ENCODE data around the gene ELFN2. TPM values are rescaled to one million over a fixed set of nuclear protein-coding genes. Genes with fewer than 3 reads are reported as not detected.
A peak's percentile ranks its signal among the peaks of the same experiment; 100 is the strongest.

Gene ELFN2
- polyA plus RNA-seq, 3 donors = 0.01 TPM; not detected in 2

DNA sequence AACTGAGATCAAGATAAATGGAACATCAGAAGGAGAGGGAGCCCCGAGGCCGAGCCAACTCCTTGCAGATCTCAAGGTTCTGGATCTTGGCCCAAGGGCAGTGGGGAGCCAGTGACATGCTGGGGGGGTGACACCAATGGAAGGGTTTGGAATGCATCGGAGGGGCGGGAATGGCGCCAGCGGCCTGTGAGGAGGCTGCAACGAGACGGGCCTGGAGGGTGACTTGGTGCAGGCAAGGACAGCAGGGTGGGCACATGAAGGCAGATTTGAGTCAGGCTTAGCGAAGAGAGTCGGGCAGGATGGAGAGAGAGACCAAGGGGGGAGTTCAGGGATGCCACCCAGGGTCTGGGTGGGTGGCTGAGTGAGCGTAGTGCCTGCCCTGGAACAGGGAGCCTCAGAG lies 23.2 kb downstream of the ELFN2 start:
- Histone ChIP-seq H3K4me3 (replicated peaks in 1 of 3; ENCODE audit: low read depth in 2 of 3, low read length in 3 of 3) (no peak overlapping the region), H3K27ac (ENCODE audit: low read depth in 1 of 2, low read length in 2 of 2) (no peak overlapping the region), H3K36me3 (replicated peaks in 1 of 2; ENCODE audit: control insufficient read depth in 1 of 2, insufficient read depth in 2 of 2, low read length in 2 of 2) (no peaks in the 10 kb centered on the region), H3K4me2 (replicated peaks; ENCODE audit: extremely low read depth, low read length, poor library complexity, severe bottlenecking) (no peak overlapping the region), H3K79me2 (ENCODE audit: insufficient read depth, low read length) (no peaks in the 10 kb centered on the region), H3K9me3 (replicated peaks in 1 of 2; ENCODE audit: control insufficient read depth in 1 of 2, insufficient read depth in 1 of 2, low read length in 2 of 2) (no peaks in the 10 kb centered on the region), H2AFZ (ENCODE audit: insufficient read depth, low read depth, low read length, poor library complexity, severe bottlenecking) (no peak overlapping the region), H3K4me1 (ENCODE audit: control insufficient read depth in 1 of 2, insufficient read depth in 2 of 2, low read length in 2 of 2) (peaks cover 8 to 11% of the 10 kb centered on the region in 2 donors), H3K9ac (ENCODE audit: insufficient read depth, low read length, poor library complexity, severe bottlenecking) (no peak overlapping the region), H4K20me1 (ENCODE audit: insufficient read depth, low read length) (no peaks in the 10 kb centered on the region), H3K27me3 (ENCODE audit: control insufficient read depth in 2 of 2, insufficient read depth in 2 of 2, low read length in 2 of 2) (no peaks in the 10 kb centered on the region)
- peaks cover 0 to 3% (median 0%) of the 10 kb centered on the region in 7 donors for H3K9me3 Mint-ChIP-seq
- intact Hi-C loops (cut with micrococcal nuclease) = no loop called here
- WGBS (ENCODE audit: insufficient coverage) = 86% methylated on average over 11 of the region's 11 CpGs
- H3K27me3 Mint-ChIP-seq (ENCODE audit: low read depth in 3 of 3) = peaks cover 9 to 23% (median 15%) of the 10 kb centered on the region in 3 donors
- peak overlapping the region in 1 of 7 donors; percentile 44 for H3K27ac Mint-ChIP-seq
- no peaks in the 10 kb centered on the region for H3K36me3 Mint-ChIP-seq
- TF ChIP-seq, protein P1, sequence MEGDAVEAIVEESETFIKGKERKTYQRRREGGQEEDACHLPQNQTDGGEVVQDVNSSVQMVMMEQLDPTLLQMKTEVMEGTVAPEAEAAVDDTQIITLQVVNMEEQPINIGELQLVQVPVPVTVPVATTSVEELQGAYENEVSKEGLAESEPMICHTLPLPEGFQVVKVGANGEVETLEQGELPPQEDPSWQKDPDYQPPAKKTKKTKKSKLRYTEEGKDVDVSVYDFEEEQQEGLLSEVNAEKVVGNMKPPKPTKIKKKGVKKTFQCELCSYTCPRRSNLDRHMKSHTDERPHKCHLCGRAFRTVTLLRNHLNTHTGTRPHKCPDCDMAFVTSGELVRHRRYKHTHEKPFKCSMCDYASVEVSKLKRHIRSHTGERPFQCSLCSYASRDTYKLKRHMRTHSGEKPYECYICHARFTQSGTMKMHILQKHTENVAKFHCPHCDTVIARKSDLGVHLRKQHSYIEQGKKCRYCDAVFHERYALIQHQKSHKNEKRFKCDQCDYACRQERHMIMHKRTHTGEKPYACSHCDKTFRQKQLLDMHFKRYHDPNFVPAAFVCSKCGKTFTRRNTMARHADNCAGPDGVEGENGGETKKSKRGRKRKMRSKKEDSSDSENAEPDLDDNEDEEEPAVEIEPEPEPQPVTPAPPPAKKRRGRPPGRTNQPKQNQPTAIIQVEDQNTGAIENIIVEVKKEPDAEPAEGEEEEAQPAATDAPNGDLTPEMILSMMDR (IDR thresholded peaks at IDR 0.05) = no peak
- H3K4me3 Mint-ChIP-seq = no peak overlapping the region
- H3K4me1 Mint-ChIP-seq = peaks cover 7% of the 10 kb centered on the region
- no peak for DNase-seq

DNA sequence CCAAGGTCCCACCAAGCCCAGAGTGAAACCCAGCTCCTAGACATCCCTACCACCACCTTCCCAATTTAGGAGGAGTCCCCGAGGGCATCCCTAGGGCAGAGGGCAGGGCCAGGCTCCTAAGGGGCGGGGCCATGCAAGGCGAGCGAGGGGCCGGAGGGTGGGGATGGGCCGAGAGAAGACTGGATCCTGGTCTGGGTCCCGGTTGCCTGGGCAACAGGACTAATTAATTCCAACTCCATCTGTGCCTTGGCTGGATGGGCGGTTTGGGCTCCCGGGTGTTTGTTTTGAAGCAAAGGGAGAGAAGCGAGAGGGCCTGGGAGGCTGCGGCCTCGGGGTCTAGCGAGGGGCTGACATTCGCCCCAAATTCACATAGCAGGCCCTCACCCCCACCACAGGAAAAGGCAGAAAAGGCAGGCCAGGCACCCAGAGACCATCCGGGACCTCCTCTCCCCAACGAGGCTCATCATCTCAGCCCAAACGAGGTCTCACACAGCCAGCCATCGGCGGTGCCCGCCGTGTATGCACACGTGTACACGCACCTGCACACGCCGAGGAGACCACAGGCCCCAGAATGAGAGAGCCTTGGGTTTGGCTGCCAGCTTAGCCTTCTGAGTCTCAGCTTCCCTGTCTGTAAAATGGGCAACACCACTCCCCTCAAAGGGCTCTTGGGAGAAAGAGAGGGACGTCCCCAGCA lies 23.9 kb downstream of the ELFN2 start:
- peaks cover 0 to 3% (median 0%) of the 10 kb centered on the region in 7 donors for H3K9me3 Mint-ChIP-seq
- DNase-seq = no peak
- intact Hi-C loops (cut with micrococcal nuclease) = no loop called here
- Histone ChIP-seq H3K9me3 (replicated peaks in 1 of 2; ENCODE audit: control insufficient read depth in 1 of 2, insufficient read depth in 1 of 2, low read length in 2 of 2) (no peaks in the 10 kb centered on the region), H4K20me1 (ENCODE audit: insufficient read depth, low read length) (no peaks in the 10 kb centered on the region), H3K4me2 (replicated peaks; ENCODE audit: extremely low read depth, low read length, poor library complexity, severe bottlenecking) (no peak overlapping the region), H3K27ac (ENCODE audit: low read depth in 1 of 2, low read length in 2 of 2) (no peak overlapping the region), H3K79me2 (ENCODE audit: insufficient read depth, low read length) (no peaks in the 10 kb centered on the region), H3K4me1 (ENCODE audit: control insufficient read depth in 1 of 2, insufficient read depth in 2 of 2, low read length in 2 of 2) (peaks cover under 1 to 4% of the 10 kb centered on the region in 2 donors), H3K4me3 (replicated peaks in 1 of 3; ENCODE audit: low read depth in 2 of 3, low read length in 3 of 3) (no peak overlapping the region), H3K9ac (ENCODE audit: insufficient read depth, low read length, poor library complexity, severe bottlenecking) (no peak overlapping the region), H3K36me3 (replicated peaks in 1 of 2; ENCODE audit: control insufficient read depth in 1 of 2, insufficient read depth in 2 of 2, low read length in 2 of 2) (no peaks in the 10 kb centered on the region), H3K27me3 (ENCODE audit: control insufficient read depth in 2 of 2, insufficient read depth in 2 of 2, low read length in 2 of 2) (no peaks in the 10 kb centered on the region), H2AFZ (ENCODE audit: insufficient read depth, low read depth, low read length, poor library complexity, severe bottlenecking) (no peak overlapping the region)
- peaks cover 9 to 25% (median 17%) of the 10 kb centered on the region in 3 donors for H3K27me3 Mint-ChIP-seq (ENCODE audit: low read depth in 3 of 3)
- H3K36me3 Mint-ChIP-seq = no peaks in the 10 kb centered on the region
- TF ChIP-seq, protein P1 (IDR thresholded peaks at IDR 0.05) = no peak
- H3K4me3 Mint-ChIP-seq = no peak overlapping the region
- WGBS (ENCODE audit: insufficient coverage) = 75% methylated on average over 19 of the region's 26 CpGs
- H3K27ac Mint-ChIP-seq = peak overlapping the region in 1 of 7 donors; percentile 11
- H3K4me1 Mint-ChIP-seq = peaks cover under 1% of the 10 kb centered on the region
